Sigmoid colon (tissue), 4 donors: ENCODE data around the gene PSORS1C2.

ENCODE experiments used
- POLR2A ChIP-seq, 2 donors: fragments of 450-650 bp; IDR thresholded peaks; one replicate each; pipeline ENCODE4 v1.6.1; 2016; ENCODE audit warnings: antibody characterized with exemption in 2 of 2, mild to moderate bottlenecking in 2 of 2, moderate library complexity in 2 of 2
- POLR2AphosphoS5 ChIP-seq, 4 donors: sonication (generic); formaldehyde crosslinking; IDR thresholded peaks; one replicate each; pipeline ENCODE4 v1.6.1; 2017; ENCODE audit warnings: antibody characterized with exemption in 4 of 4
- TF ChIP-seq, protein P1 (sequence below), 4 experiments: fragments of 450-650 bp in 3 of 4; fragments of 200-600 bp in 1 of 4; IDR thresholded peaks; one replicate each; pipeline ENCODE4 v1.5.1; 2016 to 2019; ENCODE audit warnings: antibody characterized with exemption in 4 of 4, mild to moderate bottlenecking in 3 of 4, moderate library complexity in 2 of 4

DNA sequence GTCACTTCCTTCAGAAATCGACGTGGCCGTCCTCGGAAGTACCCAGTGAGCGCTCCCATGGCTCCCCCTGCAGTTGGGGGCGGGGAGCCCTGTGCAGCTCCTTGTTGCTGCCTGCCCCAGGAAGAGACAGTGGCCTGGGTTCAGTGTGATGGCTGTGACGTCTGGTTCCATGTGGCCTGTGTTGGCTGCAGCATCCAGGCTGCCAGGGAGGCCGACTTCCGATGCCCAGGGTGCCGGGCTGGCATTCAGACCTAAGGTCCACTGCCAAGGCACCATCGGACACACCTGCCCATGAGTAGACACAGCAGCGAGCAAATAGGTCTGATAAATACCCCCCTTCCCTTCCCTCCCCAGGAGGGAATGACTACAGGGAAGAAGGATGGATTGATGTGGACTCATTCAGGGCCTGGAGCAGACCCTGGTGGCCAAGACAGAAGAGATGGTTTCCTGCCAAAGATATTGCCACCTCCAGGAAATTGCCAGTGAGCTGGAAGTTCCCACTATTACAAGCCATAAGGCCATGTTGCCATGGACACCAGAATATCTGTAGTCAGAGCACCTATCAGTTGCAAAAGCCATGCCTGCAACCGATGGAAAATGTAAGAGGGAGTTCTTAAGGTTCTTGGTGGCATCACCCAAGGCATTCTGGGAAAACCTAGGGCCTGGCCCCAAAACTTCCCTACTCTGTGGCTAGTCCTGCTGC is 23.7 kb upstream of the PSORS1C2 start:
- TF ChIP-seq, protein P1, sequence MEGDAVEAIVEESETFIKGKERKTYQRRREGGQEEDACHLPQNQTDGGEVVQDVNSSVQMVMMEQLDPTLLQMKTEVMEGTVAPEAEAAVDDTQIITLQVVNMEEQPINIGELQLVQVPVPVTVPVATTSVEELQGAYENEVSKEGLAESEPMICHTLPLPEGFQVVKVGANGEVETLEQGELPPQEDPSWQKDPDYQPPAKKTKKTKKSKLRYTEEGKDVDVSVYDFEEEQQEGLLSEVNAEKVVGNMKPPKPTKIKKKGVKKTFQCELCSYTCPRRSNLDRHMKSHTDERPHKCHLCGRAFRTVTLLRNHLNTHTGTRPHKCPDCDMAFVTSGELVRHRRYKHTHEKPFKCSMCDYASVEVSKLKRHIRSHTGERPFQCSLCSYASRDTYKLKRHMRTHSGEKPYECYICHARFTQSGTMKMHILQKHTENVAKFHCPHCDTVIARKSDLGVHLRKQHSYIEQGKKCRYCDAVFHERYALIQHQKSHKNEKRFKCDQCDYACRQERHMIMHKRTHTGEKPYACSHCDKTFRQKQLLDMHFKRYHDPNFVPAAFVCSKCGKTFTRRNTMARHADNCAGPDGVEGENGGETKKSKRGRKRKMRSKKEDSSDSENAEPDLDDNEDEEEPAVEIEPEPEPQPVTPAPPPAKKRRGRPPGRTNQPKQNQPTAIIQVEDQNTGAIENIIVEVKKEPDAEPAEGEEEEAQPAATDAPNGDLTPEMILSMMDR (IDR thresholded peaks at IDR 0.05), result no peak
- TF ChIP-seq POLR2A (IDR thresholded peaks at IDR 0.05) (no peak), POLR2AphosphoS5 (IDR thresholded peaks at IDR 0.05) (no peak)
